ENCODE measurements around the gene CENPT.

Gene CENPT, protein sequence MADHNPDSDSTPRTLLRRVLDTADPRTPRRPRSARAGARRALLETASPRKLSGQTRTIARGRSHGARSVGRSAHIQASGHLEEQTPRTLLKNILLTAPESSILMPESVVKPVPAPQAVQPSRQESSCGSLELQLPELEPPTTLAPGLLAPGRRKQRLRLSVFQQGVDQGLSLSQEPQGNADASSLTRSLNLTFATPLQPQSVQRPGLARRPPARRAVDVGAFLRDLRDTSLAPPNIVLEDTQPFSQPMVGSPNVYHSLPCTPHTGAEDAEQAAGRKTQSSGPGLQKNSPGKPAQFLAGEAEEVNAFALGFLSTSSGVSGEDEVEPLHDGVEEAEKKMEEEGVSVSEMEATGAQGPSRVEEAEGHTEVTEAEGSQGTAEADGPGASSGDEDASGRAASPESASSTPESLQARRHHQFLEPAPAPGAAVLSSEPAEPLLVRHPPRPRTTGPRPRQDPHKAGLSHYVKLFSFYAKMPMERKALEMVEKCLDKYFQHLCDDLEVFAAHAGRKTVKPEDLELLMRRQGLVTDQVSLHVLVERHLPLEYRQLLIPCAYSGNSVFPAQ
- total RNA-seq: 66.7 to 90.2 (median 72.2) reads per million in 3 donors

DNA sequence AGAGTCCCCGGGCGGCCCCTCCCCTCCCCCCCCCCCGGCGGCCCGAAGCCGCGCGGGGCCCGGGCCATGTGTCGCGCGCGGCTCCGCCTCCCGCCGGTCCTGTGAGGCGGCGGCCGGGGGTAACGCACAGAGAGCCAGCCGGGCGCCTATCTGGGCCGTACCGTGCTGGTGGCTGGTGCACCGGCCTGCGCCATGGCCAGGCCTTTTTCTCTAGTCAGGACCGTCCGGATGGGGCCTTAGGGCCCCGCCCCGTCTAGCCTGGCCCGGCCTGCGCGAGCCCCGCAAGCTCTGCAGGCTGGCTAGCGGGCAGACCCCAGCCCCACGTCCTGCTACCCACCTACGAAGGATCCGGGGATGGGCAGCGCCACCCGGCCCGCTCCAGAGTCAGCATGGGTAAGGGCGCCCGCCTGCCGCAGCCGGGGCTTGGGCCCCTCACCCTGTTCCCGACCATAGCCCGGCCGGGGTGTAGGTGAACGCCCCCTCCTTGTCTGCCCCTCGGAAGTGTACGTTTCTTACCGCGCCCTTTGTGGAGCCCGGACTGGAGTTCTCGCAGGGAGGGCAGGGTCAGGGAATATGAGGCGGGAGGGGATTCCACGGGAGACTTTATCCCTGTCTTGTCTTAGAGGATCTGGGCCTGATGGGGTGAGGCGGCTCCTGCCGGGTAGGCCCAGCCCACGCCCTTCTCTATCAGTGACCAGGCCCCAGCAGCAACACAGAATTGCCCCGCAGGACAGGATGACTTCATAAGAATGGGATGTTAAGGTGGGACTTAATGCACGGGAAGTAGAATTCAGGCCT is at the start of gene CENPT:
Gene CENPT (minus strand): TSS at position 630 of the 798 bp plus-strand sequence. CDS start 13,834 bp downstream, outside the sequence.
- no peaks in the 10 kb centered on the region for H3K27me3 ChIP-seq (replicated peaks; ENCODE audit: control insufficient read depth, insufficient read depth, low read length, poor library complexity, severe bottlenecking)
- no peak for DNase-seq
- H3K9me3 ChIP-seq (ENCODE audit: control insufficient read depth, low read length): no peaks in the 10 kb centered on the region
- H3K4me1 ChIP-seq (ENCODE audit: control insufficient read depth, insufficient read depth, low read length, poor library complexity, severe bottlenecking): peaks cover 43% of the 10 kb centered on the region
- peak within 1 kb of the TSS; percentile 89 for H3K27ac ChIP-seq (ENCODE audit: insufficient read depth, low read length, poor library complexity, severe bottlenecking)
- H3K4me3 ChIP-seq (ENCODE audit: insufficient read depth, low read depth, low read length, poor library complexity, severe bottlenecking): peak within 1 kb of the TSS; percentile 90
- H3K36me3 ChIP-seq (ENCODE audit: control insufficient read depth, insufficient read depth, low read length): no peaks in the 10 kb centered on the region

DNA sequence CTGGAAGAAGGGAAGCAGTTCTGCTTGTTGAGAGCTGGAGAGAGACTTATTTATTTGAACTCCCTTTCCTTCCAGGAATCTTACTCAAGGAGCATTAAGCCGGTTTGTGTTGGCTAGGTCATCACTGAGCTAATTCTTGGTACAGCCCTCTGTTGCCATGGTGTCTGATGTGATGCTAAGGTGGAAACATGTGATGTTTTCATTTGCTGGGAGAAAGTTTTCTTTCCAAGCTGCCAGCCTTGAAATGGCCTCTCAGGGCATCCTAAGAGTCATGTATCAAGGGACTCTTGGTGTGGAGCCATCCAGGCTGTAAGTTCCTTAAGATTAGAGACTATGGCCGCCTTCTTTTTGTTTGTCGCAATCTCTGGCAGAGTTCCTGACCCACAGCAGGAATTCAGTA is 49.7 kb upstream of the CENPT start:
- H3K9me3 ChIP-seq (ENCODE audit: control insufficient read depth, low read length): no peaks in the 10 kb centered on the region
- DNase-seq: no peak
- H3K4me1 ChIP-seq (ENCODE audit: control insufficient read depth, insufficient read depth, low read length, poor library complexity, severe bottlenecking): peaks cover 17% of the 10 kb centered on the region
- no peaks in the 10 kb centered on the region for H3K36me3 ChIP-seq (ENCODE audit: control insufficient read depth, insufficient read depth, low read length)
- H3K4me3 ChIP-seq (ENCODE audit: insufficient read depth, low read depth, low read length, poor library complexity, severe bottlenecking): no peak overlapping the region
- H3K27ac ChIP-seq (ENCODE audit: insufficient read depth, low read length, poor library complexity, severe bottlenecking): no peak overlapping the region
- no peaks in the 10 kb centered on the region for H3K27me3 ChIP-seq (replicated peaks; ENCODE audit: control insufficient read depth, insufficient read depth, low read length, poor library complexity, severe bottlenecking)

DNA sequence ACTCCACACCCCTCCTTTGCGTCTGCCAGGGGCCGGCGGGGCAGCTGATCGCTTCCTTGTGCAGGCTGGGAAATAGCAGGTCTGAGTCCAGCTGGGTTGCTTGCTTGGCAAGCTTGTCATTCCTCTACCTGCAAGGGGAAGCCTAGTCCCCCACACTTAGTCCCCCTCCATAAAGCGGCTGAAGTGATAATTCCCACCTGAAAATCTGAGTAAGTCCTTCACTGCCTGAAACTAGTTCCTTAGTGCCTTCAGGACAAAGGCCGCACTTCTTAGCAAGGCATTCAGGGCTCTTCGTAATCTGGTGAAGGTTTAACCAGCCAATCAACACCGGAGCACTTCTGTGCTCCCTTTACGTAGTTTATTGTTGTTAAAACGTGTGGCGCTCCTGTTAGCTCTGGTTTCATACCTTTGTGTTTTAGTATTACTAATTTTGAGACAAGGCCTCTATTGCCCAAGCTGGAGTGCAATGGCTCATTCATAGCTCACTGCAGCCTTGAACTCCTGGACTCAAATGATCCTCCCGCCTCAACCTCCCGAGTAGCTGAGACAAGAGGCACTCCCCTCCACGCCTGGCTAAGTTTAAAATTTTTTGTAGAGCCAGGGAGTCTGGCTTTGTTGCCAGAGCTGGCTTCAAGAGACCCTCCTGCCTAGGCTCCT is 46.4 kb upstream of the CENPT start:
- no peaks in the 10 kb centered on the region for H3K27me3 ChIP-seq (replicated peaks; ENCODE audit: control insufficient read depth, insufficient read depth, low read length, poor library complexity, severe bottlenecking)
- peaks cover 17% of the 10 kb centered on the region for H3K4me1 ChIP-seq (ENCODE audit: control insufficient read depth, insufficient read depth, low read length, poor library complexity, severe bottlenecking)
- H3K36me3 ChIP-seq (ENCODE audit: control insufficient read depth, insufficient read depth, low read length): no peaks in the 10 kb centered on the region
- no peaks in the 10 kb centered on the region for H3K9me3 ChIP-seq (ENCODE audit: control insufficient read depth, low read length)
- no peak for DNase-seq
- H3K4me3 ChIP-seq (ENCODE audit: insufficient read depth, low read depth, low read length, poor library complexity, severe bottlenecking): peak overlapping the region; percentile 92
- peak overlapping the region; percentile 85 for H3K27ac ChIP-seq (ENCODE audit: insufficient read depth, low read length, poor library complexity, severe bottlenecking)

DNA sequence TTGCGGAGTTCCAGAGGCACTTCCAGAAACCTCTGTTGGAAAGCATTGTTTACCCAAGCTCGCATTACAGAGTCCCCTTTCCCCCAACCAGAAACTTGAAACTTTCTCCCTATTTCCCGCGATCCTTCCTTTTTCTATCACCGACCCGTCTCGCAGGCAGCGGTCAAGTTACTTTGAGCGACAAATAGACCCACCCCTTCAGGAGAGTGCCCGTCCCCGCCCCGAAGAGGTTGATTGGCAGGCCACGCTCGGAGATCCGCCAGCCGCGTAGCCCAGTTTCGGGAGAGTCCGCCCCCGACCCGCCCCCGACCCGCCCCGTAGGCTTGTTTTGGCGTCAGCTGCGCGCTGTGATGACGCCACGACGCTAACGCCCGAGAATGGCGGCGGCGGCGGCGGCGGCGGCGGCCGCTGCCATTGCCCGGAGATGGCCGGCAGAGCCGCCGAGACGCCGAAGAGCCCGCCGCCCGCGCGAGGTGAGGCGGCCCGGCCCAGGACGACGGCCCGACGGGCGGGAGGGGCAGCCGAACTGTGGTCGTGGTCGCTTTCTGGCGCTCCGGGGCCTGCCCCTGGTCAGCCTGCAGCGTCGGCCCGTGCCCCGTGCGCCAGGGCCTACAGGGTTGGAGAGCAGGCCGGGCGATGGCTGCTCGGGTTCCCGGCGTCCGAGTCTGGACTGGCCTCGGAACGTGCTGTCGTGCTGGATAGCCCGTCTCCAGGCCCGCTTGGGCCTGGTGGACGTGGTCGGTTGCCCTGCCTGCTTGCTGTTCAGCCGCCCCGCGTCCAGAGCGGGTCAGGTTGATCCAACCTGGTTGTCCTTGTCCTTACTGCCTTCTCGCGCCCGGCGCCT is 45.6 kb upstream of the CENPT start, which contains the start of gene PSKH1:
Gene PSKH1 (plus strand): TSS at position 356 of the 844 bp plus-strand sequence. CDS start 15,496 bp downstream, outside the sequence.
- Histone ChIP-seq H3K27ac (ENCODE audit: insufficient read depth, low read length, poor library complexity, severe bottlenecking) (peak within 1 kb of the TSS; percentile 85), H3K27me3 (replicated peaks; ENCODE audit: control insufficient read depth, insufficient read depth, low read length, poor library complexity, severe bottlenecking) (no peaks in the 10 kb centered on the region), H3K4me3 (ENCODE audit: insufficient read depth, low read depth, low read length, poor library complexity, severe bottlenecking) (peak within 1 kb of the TSS; percentile 92), H3K9me3 (ENCODE audit: control insufficient read depth, low read length) (no peaks in the 10 kb centered on the region), H3K36me3 (ENCODE audit: control insufficient read depth, insufficient read depth, low read length) (no peaks in the 10 kb centered on the region), H3K4me1 (ENCODE audit: control insufficient read depth, insufficient read depth, low read length, poor library complexity, severe bottlenecking) (peaks cover 17% of the 10 kb centered on the region)
- DNase-seq: peak; percentile 89 to 93 (median 90)

DNA sequence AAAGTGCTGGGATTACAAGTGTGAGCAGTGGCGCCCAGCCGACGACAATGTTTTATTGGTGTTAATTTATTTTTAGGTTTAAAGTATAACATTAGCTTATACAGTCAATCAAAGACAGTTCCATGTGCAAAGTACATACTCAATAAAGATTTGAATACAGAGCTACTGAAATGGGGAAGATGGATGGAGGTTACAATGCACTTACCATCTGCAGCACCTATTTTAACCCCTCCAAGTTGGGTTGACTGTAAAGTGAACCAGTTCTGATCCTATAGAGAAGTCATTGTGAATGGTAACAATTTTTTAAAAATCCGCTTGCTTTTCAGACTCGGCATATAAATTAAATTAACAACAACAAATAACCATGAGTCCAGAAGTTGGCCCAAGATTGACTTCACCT is 44.9 kb upstream of the CENPT start:
- H3K27ac ChIP-seq (ENCODE audit: insufficient read depth, low read length, poor library complexity, severe bottlenecking): no peak overlapping the region
- H3K4me1 ChIP-seq (ENCODE audit: control insufficient read depth, insufficient read depth, low read length, poor library complexity, severe bottlenecking): peaks cover 17% of the 10 kb centered on the region
- no peak for DNase-seq
- H3K9me3 ChIP-seq (ENCODE audit: control insufficient read depth, low read length): no peaks in the 10 kb centered on the region
- peak overlapping the region; percentile 92 for H3K4me3 ChIP-seq (ENCODE audit: insufficient read depth, low read depth, low read length, poor library complexity, severe bottlenecking)
- H3K27me3 ChIP-seq (replicated peaks; ENCODE audit: control insufficient read depth, insufficient read depth, low read length, poor library complexity, severe bottlenecking): no peaks in the 10 kb centered on the region
- H3K36me3 ChIP-seq (ENCODE audit: control insufficient read depth, insufficient read depth, low read length): no peaks in the 10 kb centered on the region

DNA sequence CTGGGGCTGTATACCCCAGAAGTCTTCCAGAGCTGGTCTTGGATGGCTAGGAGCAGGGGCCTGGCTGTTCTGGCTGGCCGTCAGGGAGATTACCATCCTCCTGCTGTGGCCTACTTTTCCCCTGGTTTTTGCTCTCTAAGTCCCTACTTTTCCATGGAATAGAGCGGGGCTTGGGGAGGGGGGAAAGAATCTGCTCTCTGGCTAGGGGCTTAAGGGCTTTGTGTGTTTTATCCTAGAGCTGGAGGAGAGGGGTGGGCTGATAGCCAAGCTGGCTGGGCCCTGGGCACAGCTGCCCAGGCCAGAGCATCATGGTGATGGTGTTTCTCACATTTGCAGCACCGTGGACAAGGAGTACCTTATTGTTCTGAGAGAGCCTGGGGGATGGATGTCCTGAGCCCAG is 40.8 kb upstream of the CENPT start:
- H3K27me3 ChIP-seq (replicated peaks; ENCODE audit: control insufficient read depth, insufficient read depth, low read length, poor library complexity, severe bottlenecking): no peaks in the 10 kb centered on the region
- DNase-seq: no peak
- H3K4me3 ChIP-seq (ENCODE audit: insufficient read depth, low read depth, low read length, poor library complexity, severe bottlenecking): no peak overlapping the region
- peaks cover 6% of the 10 kb centered on the region for H3K4me1 ChIP-seq (ENCODE audit: control insufficient read depth, insufficient read depth, low read length, poor library complexity, severe bottlenecking)
- peaks cover 25% of the 10 kb centered on the region for H3K36me3 ChIP-seq (ENCODE audit: control insufficient read depth, insufficient read depth, low read length)
- H3K27ac ChIP-seq (ENCODE audit: insufficient read depth, low read length, poor library complexity, severe bottlenecking): no peak overlapping the region
- no peaks in the 10 kb centered on the region for H3K9me3 ChIP-seq (ENCODE audit: control insufficient read depth, low read length)

DNA sequence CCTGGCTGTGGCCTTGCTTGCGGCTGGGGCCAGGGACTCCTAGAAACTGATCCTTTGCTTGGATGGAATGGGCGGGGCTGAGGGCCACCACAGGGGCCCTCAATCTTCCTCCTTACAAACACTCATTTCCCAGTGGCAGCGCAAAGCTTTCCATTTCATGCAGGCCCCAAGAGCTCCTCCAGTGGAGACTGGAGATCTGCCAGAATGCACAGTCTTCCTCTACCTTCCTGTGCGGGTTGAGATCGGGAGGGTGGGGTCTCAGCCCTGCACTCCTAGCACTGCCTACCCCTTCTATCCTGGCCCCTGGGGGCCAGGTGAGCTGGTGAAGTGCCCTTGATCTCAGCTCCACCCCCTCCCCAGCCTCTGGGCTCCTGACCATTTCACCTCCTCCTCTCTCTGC is 38.9 kb upstream of the CENPT start:
- Histone ChIP-seq H3K4me1 (ENCODE audit: control insufficient read depth, insufficient read depth, low read length, poor library complexity, severe bottlenecking) (no peaks in the 10 kb centered on the region), H3K4me3 (ENCODE audit: insufficient read depth, low read depth, low read length, poor library complexity, severe bottlenecking) (no peak overlapping the region), H3K36me3 (ENCODE audit: control insufficient read depth, insufficient read depth, low read length) (peaks cover 44% of the 10 kb centered on the region), H3K27ac (ENCODE audit: insufficient read depth, low read length, poor library complexity, severe bottlenecking) (no peak overlapping the region), H3K27me3 (replicated peaks; ENCODE audit: control insufficient read depth, insufficient read depth, low read length, poor library complexity, severe bottlenecking) (no peaks in the 10 kb centered on the region), H3K9me3 (ENCODE audit: control insufficient read depth, low read length) (no peaks in the 10 kb centered on the region)
- no peak for DNase-seq

DNA sequence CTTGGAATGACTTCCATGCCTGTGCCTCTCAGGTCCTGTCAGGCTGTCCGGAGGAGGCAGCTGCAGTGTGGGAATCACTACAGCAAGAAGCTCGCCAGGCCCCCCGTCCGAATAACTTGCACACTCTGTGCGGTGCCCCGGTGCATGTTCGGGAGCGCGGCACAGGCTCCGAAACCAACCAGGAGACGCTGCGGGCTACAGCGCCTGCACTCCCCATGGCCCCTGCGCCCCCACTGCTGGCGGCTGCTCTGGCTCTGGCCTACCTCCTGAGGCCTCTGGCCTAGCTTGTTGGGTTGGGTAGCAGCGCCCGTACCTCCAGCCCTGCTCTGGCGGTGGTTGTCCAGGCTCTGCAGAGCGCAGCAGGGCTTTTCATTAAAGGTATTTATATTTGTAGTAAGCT is 38.5 kb upstream of the CENPT start:
- H3K27ac ChIP-seq (ENCODE audit: insufficient read depth, low read length, poor library complexity, severe bottlenecking): no peak overlapping the region
- DNase-seq: no peak
- H3K4me3 ChIP-seq (ENCODE audit: insufficient read depth, low read depth, low read length, poor library complexity, severe bottlenecking): no peak overlapping the region
- H3K36me3 ChIP-seq (ENCODE audit: control insufficient read depth, insufficient read depth, low read length): peaks cover 49% of the 10 kb centered on the region
- no peaks in the 10 kb centered on the region for H3K9me3 ChIP-seq (ENCODE audit: control insufficient read depth, low read length)
- no peaks in the 10 kb centered on the region for H3K27me3 ChIP-seq (replicated peaks; ENCODE audit: control insufficient read depth, insufficient read depth, low read length, poor library complexity, severe bottlenecking)
- H3K4me1 ChIP-seq (ENCODE audit: control insufficient read depth, insufficient read depth, low read length, poor library complexity, severe bottlenecking): no peaks in the 10 kb centered on the region

DNA sequence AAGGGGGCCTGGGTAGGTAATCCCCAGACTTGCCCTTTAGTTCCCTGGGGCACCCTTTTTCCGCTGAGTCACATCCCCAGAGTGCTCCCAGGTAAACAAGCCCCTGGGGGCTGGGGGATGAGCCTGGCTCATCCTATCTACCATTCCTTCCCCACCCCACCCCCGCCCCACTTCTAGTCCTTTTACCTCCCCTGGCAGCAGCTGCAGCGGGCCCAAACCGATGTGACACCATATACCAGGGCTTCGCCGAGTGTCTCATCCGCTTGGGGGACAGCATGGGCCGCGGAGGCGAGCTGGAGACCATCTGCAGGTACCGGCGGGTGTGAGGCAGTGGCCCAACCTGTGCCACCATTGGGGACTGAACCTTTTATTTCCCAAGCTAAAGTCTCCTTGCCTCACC is 38.1 kb upstream of the CENPT start:
- no peaks in the 10 kb centered on the region for H3K4me1 ChIP-seq (ENCODE audit: control insufficient read depth, insufficient read depth, low read length, poor library complexity, severe bottlenecking)
- no peak overlapping the region for H3K27ac ChIP-seq (ENCODE audit: insufficient read depth, low read length, poor library complexity, severe bottlenecking)
- H3K9me3 ChIP-seq (ENCODE audit: control insufficient read depth, low read length): no peaks in the 10 kb centered on the region
- no peak for DNase-seq
- H3K36me3 ChIP-seq (ENCODE audit: control insufficient read depth, insufficient read depth, low read length): peaks cover 53% of the 10 kb centered on the region
- H3K4me3 ChIP-seq (ENCODE audit: insufficient read depth, low read depth, low read length, poor library complexity, severe bottlenecking): no peak overlapping the region
- H3K27me3 ChIP-seq (replicated peaks; ENCODE audit: control insufficient read depth, insufficient read depth, low read length, poor library complexity, severe bottlenecking): no peaks in the 10 kb centered on the region
